Lung (tissue), 12 donors: ENCODE results near the gene STK11IP. TPM values are rescaled to one million over a fixed set of nuclear protein-coding genes. Genes with fewer than 3 reads are reported as not detected.

Experiments
- ATAC-seq: fragments of 200-7000 bp; cut with Tn5 transposase; one replicate; pipeline ENCODE4 v1.9.1; 2020; ENCODE audit warnings: moderate number of reproducible peaks; ENCODE audit not compliant: insufficient read depth, low FRiP score
- DNase-seq, 3 donors: peaks; one replicate each; pipeline ENCODE4 v3.0.0-alpha.2; 2013 to 2017
- H3K27ac ChIP-seq, 2 donors: one replicate each; pipeline ENCODE4 v1.5.1; 2013; ENCODE audit warnings: mild to moderate bottlenecking in 2 of 2, moderate library complexity in 2 of 2, control low read depth in 1 of 2, inconsistent platforms in 1 of 2, low read depth in 1 of 2, low read length in 1 of 2
- H3K27me3 ChIP-seq, 3 donors: one replicate each; pipeline ENCODE4 v1.5.1; 2013; ENCODE audit warnings: low read length in 2 of 3; ENCODE audit not compliant: control insufficient read depth in 3 of 3, insufficient read depth in 3 of 3
- H3K36me3 ChIP-seq, 4 donors: one replicate each; pipeline ENCODE4 v1.5.1; 2013; ENCODE audit warnings: low read length in 4 of 4, mild to moderate bottlenecking in 1 of 4, moderate library complexity in 1 of 4; ENCODE audit not compliant: control insufficient read depth in 4 of 4, insufficient read depth in 4 of 4
- H3K4me1 ChIP-seq, 5 donors: one replicate each; pipeline ENCODE4 v1.5.1; 2013; ENCODE audit warnings: low read length in 5 of 5, mild to moderate bottlenecking in 2 of 5, moderate library complexity in 1 of 5; ENCODE audit not compliant: control insufficient read depth in 5 of 5, insufficient read depth in 5 of 5
- H3K4me3 ChIP-seq: one replicate; pipeline ENCODE4 v1.5.1; 2013; ENCODE audit warnings: mild to moderate bottlenecking, control low read depth, moderate library complexity
- H3K9ac ChIP-seq, 2 donors: one replicate each; pipeline ENCODE4 v1.5.1; 2013; ENCODE audit warnings: low read length in 2 of 2, control low read depth in 1 of 2; ENCODE audit not compliant: insufficient read depth in 1 of 2
- H3K9me3 ChIP-seq, 4 donors: one replicate each; pipeline ENCODE4 v1.5.1; 2013; ENCODE audit warnings: low read length in 3 of 4, mild to moderate bottlenecking in 1 of 4, moderate library complexity in 1 of 4; ENCODE audit not compliant: control insufficient read depth in 4 of 4, insufficient read depth in 3 of 4
- CTCF ChIP-seq: IDR thresholded peaks from 2 replicates; pipeline ENCODE4 v1.5.1; 2012; ENCODE audit warnings: mild to moderate bottlenecking; ENCODE audit errors: control extremely low read depth, extremely low read depth
- WGBS, 2 donors: extraction: QIAGEN DNeasy Blood & Tissue Kit; methylation state at CpG; one replicate each; pipeline ENCODE4 v1.1.7; 2013; 5-methylcytosine and 5-hydroxymethylcytosine counted together
- polyA plus RNA-seq, 2 donors: library from polyadenylated mRNA; stranded (reverse); fragments of 200-250 nt; gene quantifications; one replicate each; pipeline ENCODE4 v1.2.1, GENCODE V29; 2013
- total RNA-seq, 2 donors: library from RNA; depleted of rRNA in 1 of 2; stranded (reverse); fragments of >200 nt in 1 of 2; gene quantifications; one replicate each; pipeline ENCODE4 v1.2.1, GENCODE V29; 2014 to 2021
- donor health status: control.
- donor health status: control.
- donor health status: Bipolar disorder and iron deficiency.
- donor health status: healthy.
- donor health status: DM: yes; HTN: yes; CAD: no.

Gene STK11IP
- total and polyA plus RNA-seq, 4 donors = 21.5 to 46.0 (median 23.1) TPM

GRCh38 chr2:219642465-219643083 is 44.9 kb downstream of the STK11IP start:
- peaks cover 0 to 2% (median 0%) of the 10 kb centered on the region in 4 donors for H3K36me3 ChIP-seq
- peaks cover 0 to 39% (median 8%) of the 10 kb centered on the region in 5 donors for H3K4me1 ChIP-seq
- H3K27me3 ChIP-seq = peaks cover 0 to 3% (median 0%) of the 10 kb centered on the region in 3 donors
- WGBS, 2 donors = 4 to 10% methylated on average over 24 of the region's 24 CpGs
- H3K4me3 ChIP-seq = no peak overlapping the region
- DNase-seq (peak; percentile 97 to 98 (median 97)), ATAC-seq (peak; percentile 95)
- no peak overlapping the region for H3K9ac ChIP-seq
- H3K9me3 ChIP-seq = peaks cover 0 to 2% (median 0%) of the 10 kb centered on the region in 4 donors
- peak; percentile 100 for TF ChIP-seq CTCF
- H3K27ac ChIP-seq = peak overlapping the region; percentile 35 to 90

- DNase-seq (no peak), ATAC-seq (no peak)
- peaks cover 0 to 39% (median 8%) of the 10 kb centered on the region in 5 donors for H3K4me1 ChIP-seq
- peaks cover 0 to 3% (median 0%) of the 10 kb centered on the region in 3 donors for H3K27me3 ChIP-seq
- TF ChIP-seq CTCF = no peak
- H3K27ac ChIP-seq = peak overlapping the region in 1 of 2 donors; percentile 90
- no peak overlapping the region for H3K4me3 ChIP-seq
- H3K9me3 ChIP-seq = peaks cover 0 to 2% (median 0%) of the 10 kb centered on the region in 4 donors
- peaks cover 0 to 2% (median 0%) of the 10 kb centered on the region in 4 donors for H3K36me3 ChIP-seq
- no peak overlapping the region for H3K9ac ChIP-seq
- 90 to 94% methylated on average over 7 of the region's 7 CpGs for WGBS, 2 donors
These were observed 45.4 kb downstream of the STK11IP start for GRCh38 chr2:219643084-219643473.

- H3K9me3 ChIP-seq = peaks cover 0 to 2% (median 0%) of the 10 kb centered on the region in 4 donors
- peaks cover 0 to 2% (median 0%) of the 10 kb centered on the region in 4 donors for H3K36me3 ChIP-seq
- H3K9ac ChIP-seq = no peak overlapping the region
- peaks cover 0 to 3% (median 0%) of the 10 kb centered on the region in 3 donors for H3K27me3 ChIP-seq
- WGBS, 2 donors = 91% methylated on average over 14 of the region's 14 CpGs
- H3K4me1 ChIP-seq = peaks cover 0 to 39% (median 8%) of the 10 kb centered on the region in 5 donors
- H3K4me3 ChIP-seq = no peak overlapping the region
- peak overlapping the region in 1 of 2 donors; percentile 90 for H3K27ac ChIP-seq
- no peak for DNase-seq
- TF ChIP-seq CTCF = no peak
- ATAC-seq = no peak
These were observed 46.2 kb downstream of the STK11IP start for GRCh38 chr2:219643788-219644398.
